NCI-H82 treated with DMSO at 0.1 percent for 48 hours (cell line): ENCODE data around the gene MKRN1.
"Not testable (repeated sequence)": the region's sequence is repeated elsewhere in the genome, so short reads cannot be mapped to it uniquely, and the experiment has no call there.

ENCODE experiments used
- DNase-seq: peaks from one replicate; lab custom pipeline; 2025; ENCODE audit not compliant: unreplicated experiment; lab: John Stamatoyannopoulos, UW

Gene MKRN1

DNA sequence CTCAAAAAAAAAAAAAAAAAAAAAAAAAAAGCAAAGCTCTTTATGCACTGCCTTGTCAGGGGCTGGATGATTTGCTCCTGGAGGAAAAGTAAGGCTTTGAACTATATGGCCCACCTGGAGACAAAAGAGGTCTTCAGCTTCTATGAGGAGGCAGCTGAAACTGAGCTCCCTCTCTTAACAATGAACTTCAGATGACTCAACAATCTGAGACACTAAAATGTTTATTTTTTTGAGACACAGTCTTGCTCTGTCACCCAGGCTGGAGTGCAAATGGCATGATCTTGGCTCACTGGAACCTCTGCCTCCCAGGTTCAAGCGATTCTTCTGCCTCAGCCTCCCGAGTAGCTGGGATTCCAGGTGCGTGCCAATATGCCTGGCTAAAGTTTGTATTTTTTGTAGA, 38.7 kb downstream of the MKRN1 start:
- DNase-seq = no peak

DNA sequence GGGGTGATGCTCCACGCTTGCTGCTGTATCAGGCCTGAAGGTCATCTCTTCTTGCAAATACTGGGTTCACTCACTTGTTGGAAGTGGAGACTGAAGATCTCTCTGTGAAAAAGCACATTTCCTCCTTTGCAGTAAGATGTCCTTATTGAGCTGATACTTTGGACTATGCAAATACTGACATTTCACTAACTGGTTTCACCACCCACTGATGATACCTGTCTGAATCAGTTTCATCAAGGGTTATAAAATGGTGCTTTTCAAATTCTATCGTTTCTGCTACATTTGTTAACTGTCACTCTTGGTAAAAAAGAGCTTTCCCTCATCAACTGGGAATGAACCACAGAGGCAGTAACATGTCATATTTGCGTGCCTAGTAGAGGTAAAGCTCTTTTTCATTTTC, 39.9 kb downstream of the MKRN1 start:
- DNase-seq = no peak

DNA sequence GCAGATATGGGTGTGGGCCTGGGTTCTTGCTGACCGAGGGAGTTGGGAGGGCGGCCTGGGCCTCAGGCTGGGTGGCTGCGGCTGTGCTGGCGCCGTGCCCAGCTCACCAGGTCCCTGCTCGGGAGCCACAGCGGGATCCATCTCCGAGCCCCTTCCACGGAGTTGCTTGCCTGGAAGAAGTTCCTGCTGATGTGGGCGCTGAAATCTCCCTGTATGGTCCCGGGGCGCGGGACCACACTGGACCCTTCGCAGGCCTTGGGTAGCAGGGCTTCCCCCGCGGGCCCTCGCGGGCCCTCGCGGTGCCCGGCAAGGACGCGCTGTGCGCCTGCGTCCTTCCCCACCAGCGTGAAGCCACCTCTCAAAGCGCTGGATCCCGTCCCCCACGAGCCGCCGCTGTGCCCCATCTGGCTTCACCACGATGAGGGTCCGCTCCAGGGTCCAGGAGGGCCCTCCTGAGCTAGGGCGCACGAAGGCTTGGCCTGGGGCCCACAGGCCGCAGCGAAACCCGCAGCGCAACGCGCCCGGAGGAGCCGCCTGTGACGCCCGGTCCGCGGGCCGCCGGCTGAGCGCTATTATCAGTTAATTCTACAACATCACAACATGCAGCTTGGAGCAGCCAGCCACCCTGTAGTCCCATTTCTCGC, 43.9 kb downstream of the MKRN1 start:
- DNase-seq = no peak

DNA sequence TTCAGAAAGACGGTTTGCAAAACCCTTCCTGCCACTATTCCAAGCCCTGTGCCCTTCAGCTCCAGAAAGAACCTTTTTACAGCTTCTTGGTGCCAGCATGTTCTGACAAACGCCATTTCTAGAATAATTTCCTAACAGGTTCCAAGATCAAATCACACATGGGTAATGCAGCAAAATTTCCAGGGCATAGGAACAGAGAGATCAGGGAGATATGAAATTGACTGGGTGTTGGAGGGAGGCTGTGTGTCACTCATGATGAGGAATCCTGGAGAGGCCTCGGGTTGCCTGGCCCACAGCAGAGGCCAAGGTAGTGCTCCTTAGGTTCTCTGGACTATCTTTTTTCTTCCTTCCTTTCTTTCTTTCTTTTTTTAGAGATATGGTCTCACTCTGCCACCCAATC, 45.9 kb downstream of the MKRN1 start:
- DNase-seq = no peak

DNA sequence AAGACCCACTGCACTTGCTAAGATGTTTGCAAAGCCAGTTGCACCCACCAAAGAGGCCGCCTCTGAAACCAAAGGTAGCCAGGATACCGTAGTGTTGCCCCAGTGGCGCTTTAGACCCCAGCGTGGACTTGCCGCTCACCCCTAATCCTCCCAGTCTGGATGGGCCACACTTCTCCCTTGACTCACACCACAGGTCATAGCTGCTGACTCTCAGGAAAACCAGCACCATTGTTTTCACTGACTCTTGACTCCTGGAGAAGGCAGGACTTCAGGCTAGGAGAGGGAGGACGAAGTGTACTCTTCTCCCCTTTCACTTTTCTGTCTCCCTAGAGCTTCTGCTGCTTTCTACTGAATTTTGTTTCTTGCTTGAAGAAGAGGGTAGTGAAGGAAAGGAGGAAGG, 53.2 kb downstream of the MKRN1 start:
- no peak for DNase-seq

DNA sequence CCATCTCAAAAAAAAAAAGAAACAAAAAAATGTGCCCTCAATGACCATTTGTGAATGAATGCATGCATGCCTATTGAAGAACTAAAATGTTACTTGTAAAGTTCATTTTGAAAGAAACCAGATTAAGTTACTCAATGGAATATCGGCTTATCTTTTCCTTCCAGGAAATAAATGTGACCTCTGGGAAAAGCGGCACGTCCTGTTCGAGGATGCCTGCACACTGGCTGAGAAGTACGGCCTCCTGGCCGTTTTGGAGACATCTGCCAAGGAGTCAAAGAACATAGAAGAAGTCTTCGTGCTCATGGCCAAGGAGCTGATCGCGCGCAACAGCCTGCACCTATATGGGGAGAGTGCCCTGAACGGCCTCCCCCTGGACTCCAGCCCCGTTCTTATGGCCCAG, 53.6 kb downstream of the MKRN1 start:
- DNase-seq = no peak

DNA sequence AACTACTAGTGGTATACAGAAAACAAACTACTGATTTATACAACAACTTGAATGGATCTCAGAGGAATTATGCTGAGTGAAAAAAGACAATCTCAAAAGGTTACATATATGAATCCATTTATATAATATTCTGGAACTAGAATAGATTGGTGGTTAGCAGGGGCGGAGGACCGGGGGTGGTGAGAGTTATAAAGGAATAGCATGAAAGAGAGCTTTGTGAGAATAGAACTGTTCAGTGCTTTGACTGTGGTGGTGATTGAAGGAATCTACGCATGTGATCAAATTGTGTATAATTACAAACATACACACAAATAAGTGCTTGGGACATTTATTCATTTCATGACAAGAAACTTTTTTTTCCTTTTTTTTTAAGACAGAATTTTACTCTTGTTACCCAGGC, 55.8 kb downstream of the MKRN1 start:
- no peak for DNase-seq

DNA sequence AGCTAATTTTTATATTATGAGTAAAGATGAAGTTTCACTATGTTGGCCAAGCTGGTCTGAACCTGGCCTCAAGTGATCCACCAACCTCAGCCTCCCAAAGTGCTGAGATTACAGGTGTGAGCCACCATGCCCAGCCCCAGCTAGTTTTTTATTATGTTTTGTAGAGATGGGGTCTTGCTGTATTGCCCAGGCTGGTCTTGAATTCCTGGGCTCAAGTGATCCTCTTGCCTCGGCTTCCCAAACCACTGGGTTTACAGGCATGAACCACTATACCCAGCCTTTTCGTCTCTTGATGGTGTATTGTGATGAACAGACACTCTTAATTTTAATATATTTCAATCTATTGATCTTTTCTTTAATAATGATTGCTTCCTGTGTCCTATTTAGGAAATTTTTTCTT, 57.8 kb downstream of the MKRN1 start:
- no peak for DNase-seq

DNA sequence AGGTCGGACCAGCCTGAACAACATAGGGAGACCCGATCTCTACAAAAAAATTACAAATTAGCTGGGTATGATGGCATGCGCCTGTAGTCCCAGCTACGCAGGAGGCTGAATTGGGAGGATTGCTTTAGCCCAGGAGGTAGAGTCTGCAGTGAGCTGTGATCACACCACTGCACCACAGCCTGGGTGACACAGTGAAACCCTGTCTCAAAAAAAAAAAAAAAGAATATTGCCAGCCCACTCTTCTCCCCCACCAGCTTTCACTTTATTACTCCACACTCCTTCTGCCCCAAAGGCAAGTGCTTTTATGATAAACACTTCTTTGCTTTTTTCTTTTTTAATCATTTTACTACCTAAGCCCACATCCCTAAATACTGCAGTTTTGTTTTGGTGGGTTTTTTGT, 60.7 kb downstream of the MKRN1 start:
- DNase-seq = no peak

DNA sequence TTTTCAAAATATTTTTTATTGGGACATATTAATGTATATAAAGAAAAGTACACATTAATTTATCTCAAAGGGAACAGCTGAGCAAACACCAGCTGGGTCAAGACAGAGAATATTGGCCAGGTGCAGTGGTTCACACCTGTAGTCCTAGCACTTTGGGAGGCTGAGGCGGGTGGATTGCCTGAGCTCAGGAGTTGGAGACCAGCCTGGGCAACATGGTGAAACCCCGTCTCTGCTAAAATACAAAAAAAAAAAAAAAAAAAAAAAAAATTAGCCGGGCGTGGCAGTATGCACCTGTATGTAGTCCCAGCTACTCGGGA, 61.2 kb downstream of the MKRN1 start:
- DNase-seq = not testable (repeated sequence)

DNA sequence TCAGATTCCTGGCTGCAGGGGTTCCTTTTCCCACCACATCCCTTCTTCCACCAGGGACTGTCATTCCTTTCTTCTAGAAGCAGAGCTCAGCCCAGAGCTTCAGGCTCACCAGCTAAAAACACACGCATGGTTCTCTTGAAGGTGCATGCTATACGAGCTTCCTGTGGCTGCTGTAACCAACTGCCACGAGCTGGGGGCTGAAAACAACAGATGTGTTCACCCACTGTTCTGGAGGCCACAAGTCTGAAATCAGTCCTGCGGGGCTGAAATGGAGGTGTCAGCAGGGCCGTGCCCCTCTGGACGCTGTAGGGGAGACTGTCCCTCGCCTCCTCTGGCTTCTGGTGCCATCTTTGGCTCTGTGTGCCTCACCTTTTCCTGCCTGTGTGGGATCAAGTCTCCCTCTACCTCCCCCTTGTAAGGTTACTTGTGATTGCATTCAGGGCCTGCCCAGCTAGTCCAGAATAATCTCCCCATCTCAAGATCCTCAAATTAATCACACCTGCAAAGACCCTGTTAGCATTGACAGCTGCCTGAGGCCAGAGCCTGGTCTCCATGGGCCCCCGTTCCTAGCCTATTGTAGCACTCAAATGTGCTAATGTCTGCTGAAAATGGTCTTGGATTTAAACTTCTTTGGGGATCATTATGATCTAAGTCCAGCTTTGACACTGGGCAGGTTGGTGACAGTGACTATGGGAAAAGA, 61.7 kb downstream of the MKRN1 start:
- no peak for DNase-seq

DNA sequence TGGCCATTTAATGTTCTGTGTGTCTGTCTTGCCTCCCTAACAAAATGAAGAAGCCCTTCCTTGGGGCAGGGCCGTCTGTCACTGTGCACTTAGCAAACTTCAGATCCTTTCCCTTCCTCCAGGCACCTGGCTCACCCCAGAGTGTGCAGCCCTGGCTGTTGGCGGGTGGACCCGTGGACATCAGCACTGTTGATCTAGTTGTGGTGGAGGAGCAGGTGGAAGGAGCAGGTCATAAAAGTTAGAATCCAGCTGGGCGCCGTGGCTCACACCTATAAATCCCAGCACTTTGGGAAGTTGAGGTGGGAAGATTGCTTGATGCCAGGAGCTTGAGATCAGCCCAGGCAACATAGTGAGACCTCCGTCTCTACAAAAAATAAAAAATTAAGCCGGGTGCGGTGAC, 62.7 kb downstream of the MKRN1 start:
- DNase-seq = no peak

DNA sequence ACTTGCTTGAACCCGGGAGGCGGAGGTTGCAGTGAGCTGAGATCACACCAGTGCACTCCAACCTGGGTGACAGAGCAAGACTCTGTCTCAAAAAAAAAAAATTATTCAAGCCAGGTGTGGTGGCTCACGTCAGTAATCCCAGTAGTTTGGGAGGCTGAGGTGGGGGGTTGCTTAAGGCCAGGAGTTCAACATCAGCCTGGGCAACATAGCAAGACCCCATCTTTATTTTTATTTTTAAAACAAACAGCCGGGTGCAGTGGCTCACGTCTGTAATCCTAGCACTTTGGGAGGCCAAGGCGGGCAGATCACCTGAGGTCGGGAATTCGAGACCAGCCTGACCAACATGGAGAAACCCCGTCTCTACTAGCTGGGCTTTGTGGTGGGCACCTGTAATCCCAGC, 63.5 kb downstream of the MKRN1 start:
- not testable (repeated sequence) for DNase-seq

DNA sequence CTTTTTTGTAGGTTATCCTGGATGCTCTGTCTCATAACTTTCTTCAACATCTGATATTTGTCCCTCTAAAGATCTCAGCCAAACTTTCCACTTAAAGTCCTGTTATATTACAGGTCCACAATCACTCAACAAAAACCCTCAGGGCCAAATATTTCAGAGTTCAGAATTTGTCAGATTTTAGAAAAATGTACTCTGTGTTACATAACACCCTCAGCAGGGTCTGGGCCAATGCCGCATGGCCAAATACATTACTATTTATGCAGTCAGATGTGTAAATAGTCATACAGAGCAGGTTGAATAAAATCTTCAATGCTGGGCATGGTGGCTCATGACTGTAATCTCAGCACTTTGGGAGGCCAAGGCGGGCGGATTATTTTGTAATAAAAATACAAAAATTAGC, 63.9 kb downstream of the MKRN1 start:
- DNase-seq = no peak

DNA sequence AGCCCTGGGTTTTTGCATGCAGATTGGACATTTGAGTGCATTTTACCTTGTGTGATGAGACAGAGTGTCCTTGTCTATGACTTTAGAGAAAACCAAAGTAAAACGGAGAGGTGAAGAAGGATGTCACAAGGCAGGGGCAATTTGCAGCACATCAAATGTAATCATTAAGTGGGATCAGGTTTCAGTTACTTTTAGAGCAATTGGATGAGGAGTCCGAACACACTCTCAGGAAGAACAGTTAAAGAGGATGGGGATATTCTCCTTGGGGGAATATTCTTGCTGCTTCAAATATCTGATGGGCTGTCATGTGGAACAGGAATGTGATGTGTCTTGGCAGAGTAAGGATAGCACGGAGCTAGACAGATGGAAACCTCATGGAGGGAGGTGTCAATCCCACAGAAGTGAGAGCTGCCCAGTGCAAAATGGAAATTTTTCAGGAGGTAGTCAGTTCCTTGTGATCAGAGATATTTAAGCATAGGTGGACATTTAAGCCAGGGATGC, 74.7 kb downstream of the MKRN1 start:
- no peak for DNase-seq

DNA sequence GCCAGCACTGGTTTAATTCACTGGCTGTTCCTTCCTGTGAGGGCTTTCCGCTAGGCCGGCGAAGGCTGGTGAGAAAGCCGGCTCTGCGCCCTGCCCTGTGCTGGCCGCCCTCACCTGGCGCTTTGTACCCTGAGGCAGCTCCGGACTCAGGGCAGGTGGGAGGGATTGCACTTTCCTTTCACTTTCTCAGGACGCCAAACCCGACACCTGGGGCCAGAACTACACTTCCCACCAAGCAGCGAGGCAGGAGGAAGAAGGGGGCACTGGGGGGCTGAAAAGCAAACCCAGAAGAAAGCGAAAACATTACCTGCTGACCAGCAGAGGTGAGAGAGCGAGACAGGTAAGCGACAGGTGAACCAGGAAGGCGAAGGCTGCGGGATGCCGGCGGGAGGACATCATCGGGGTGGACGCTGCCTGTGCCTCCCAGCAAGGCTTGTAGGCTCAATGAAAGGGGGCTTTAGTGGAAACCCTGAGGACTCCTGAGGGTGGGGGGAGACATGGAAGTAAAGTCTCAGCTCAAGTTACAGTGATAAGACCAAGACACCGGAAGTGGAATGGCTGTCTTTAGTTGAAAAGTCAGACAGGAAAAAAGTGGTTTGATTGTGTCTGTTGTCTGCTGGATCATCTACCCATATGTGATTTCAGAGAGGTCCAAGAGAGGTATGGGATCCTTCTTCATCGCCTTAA, 75.3 kb downstream of the MKRN1 start, which contains the start of gene RAB19:
Gene RAB19 (plus strand): TSS at position 181 of the 687 bp plus-strand sequence. CDS start 3,589 bp downstream, outside the sequence.
- DNase-seq = no peak
